GM18502 (cell line): ENCODE results near the gene MAPK4.
"Not testable (repeated sequence)": the region's sequence is repeated elsewhere in the genome, so short reads cannot be mapped to it uniquely, and the experiment has no call there.

ENCODE experiments used
- ATAC-seq: cut with Tn5 transposase; IDR thresholded peaks from one replicate; pipeline ENCODE4 v1.9.1; 2021; ENCODE audit warnings: mild to moderate bottlenecking; ENCODE audit not compliant: unreplicated experiment, poor library complexity

The MAPK4 gene

DNA sequence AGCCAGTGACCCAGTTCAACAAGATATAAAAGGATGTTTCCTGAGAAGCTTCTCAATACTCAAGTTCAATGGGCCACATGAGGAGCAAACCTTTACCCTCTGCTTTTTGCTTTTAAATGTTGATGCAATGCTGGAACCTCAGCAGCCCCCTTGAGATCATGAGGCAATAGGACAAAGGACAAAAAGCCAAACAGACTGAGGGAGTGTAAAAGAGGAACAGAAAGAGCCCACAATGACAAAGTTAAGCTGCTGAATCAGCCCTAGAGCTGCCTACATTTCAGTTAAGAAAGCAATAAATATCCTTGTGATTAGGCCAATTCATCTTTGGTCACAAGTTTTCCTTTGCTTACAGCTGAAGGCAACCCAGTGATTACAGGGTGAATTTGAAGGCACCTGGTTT is 183.1 kb downstream of the MAPK4 start:
- no peak for ATAC-seq

DNA sequence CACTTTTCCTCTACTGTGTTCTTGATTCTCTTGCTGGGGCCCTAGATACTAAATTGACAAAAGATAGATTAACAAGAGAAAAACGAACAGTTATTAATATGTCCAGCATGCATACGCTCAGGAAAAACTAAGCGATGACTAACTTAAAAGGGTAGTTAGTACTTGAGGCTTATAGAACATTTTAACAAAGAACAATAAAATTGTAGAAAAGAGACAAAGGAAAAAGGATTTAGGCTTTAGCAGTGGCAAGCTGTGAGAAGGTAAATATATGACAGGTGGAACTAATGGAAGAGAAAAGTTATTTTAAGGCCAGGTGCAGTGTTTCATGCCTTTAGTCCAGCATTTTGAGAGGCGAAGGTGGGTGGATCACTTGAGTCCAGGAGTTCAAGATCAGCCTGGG is 184.4 kb downstream of the MAPK4 start:
- ATAC-seq: no peak

DNA sequence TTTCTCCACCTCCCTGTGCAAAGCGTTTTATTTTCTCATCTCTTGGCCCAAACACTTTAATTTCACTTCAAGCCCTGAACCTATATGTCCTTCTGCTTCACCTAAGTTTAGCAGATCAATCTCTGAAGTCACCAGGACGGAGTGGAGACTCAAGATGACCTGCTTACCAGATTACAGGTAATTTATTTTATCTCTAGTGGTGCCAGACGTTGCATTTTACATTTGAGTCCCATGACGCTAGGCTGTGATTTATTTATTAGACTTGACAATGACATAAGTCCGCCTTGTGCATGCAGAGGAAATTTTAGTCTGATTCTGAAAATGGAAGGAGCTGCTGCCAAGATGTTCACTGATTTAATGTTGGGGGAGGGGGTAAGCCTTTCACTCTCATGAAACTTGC is 186.1 kb downstream of the MAPK4 start:
- ATAC-seq: no peak

DNA sequence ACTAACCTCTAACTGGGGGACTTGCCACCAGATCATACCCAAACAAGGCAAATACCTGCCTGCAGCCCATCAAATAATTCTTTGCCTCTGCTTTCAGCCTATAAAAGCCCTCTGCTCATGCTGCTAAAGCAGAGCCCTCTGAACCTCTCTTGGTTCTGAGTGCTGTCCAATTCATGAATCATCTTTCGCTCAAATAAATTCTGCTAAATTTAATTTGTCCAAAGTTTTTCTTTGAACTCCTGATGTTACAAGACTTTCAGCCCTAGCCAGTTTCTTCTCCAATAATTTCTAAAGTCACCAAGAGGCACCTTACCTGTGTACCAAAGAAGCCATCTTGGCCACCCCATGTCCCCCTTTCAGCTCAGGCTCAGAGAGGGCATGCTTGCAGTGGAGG is 188.0 kb downstream of the MAPK4 start:
- ATAC-seq: no peak

DNA sequence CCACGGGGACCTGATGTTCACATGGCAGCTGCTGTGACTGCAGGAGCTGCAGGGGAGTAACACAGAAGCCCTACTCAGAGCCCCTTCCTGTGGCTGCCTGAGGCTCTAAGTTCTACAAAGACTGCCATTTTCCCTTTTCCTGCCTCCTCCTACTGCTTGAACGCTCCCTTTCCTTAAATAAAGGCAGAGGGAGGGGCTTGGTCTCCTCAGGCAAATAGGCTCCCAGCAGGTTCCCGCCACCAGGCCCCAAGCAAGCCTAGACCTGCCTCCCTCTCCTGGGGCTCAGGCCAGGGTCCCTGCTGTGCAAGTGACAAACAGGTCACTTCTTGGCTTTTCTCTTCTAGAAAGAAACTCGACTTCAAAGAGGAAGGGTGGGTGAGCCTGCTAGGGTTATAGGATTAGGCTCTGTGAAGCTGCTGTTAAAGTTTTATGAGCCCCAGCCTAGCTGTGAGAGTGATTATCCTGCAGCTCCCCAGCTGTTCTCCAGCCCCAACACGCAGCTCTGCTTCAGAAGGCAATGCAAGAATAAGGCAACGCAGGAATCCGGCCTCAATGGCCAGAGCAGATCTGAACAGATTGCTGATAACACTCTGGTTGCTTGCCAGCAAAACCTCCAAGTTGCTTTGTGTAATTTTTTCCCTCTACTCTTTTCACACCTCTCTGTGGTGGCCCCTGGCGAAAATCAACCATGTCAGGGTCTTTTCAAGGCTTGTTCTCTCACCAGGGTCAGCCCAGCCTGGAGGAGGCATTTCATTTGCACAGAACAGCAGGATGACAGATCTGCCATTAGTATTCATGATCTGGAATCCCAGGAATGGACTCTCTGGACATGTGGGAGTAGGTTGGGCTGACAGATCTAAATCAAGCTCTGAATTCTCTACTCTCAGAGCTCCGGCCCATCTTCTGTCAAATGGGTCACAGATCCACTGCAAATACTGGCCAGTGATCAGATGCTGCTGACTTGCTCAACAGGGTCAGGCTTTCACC is 188.6 kb downstream of the MAPK4 start:
- no peak for ATAC-seq

DNA sequence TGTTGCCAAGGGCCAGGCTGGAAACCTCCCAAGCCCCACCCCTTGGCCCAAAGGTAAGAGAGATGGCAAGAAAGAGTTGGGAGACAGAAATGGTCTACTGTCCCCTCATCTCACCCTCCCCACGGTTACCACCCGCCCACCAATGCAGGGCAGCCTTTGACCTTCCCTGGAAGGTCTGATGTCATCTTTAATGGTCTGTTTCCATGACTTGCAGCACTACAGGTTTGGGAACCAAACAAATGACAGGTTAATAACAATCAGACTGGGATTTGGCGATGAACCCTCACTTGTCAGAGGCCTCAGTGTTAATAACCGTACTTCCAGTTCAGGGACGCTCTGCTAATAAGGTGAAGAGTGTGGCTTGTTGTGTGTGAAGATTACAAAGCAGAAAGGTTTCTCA is 189.5 kb downstream of the MAPK4 start:
- no peak for ATAC-seq

DNA sequence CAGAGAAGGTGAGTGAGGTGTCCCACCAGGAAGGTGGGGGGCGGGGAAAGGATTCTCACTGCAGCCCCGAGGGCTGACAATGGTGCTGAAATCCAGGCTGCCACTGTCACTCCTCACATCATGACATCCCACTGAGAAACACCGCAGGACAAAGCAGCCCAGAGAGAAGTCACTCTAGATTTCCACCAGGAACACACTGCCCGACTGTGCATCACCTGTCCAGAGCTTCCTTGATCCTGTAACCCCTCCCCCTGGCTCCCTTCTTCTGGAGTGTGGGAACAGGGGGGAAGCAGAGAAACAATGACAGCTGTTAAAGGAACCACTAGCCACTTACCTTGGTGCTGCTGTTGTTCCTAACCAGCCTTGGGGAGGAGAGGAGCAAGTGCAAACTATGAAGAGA is 190.1 kb downstream of the MAPK4 start:
- ATAC-seq: no peak

DNA sequence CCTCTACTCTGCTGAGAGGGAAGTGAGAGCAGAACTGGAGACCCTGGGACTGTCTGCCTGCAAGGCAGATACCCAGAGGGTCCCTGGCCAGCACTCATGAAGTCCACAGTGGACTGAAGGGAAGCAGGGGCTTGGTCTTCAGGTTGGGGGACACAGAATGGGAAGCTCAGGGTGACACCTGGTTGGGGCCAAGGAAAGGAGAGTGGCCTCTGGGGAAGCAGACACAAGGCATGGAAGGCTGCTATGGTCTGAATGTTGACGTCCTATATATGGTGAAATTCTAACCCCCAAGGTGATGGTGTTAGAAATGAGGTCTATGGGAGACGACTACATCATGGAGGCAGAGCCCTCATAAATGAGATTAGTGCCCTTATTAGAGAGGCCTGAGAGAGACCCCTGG is 190.7 kb downstream of the MAPK4 start:
- no peak for ATAC-seq

DNA sequence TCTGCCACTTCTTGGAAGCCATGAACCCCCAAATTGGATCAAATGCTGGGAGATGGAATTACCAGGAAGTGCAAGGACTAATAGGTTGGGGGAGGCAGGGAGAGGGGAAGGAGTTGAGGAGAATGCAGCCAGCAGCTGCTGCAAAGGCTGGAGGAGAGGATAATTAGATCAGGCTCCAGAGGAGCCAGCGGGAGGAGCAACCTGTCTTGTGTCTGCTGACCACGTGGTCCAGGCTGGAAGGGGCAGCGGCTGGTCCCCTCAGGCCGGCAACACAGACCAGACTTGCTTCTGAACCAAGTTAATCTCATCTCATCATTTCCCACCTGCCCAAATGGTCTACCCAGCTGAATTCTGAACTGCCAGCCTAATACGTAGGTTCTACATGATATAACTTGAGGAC is 191.6 kb downstream of the MAPK4 start:
- ATAC-seq: no peak

DNA sequence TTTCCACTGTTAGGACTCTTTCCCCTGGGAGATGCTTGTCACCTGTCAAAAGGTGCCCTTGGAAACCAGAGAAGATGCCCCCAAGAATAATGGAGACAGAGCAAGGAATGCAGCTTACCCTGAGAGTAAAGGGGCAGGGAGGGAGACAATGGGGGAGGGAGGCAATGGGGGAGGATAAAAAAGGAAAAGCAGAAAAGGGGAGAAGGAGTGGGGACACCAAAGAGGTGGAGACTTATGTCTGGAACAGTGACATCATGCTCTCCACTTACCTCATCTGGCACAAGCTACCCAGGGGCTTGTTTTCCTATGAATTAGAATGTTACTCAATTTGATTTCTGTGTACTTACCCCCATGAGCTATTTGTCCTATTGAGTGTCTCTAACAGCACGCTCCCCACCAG is 192.1 kb downstream of the MAPK4 start:
- ATAC-seq: no peak

DNA sequence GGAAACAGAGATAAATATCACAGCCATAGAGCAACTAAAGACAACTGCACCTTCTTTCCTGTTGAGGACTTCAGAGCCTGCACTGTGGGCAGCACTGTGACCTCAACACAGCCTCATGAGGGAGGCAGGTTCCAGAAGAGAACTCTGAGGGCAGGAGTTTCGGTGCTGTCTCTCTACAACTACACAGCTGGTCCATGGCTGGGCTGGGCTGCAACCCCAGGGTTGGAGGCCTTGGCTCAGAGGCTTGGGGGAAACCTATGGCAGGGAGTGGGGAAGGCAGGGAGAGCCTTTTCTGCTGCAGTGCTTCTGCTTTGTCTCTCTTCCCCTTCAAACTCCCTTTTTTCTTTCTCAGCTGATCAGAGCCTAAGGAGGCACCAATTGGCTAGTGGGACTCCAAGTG is 193.4 kb downstream of the MAPK4 start:
- ATAC-seq: no peak

DNA sequence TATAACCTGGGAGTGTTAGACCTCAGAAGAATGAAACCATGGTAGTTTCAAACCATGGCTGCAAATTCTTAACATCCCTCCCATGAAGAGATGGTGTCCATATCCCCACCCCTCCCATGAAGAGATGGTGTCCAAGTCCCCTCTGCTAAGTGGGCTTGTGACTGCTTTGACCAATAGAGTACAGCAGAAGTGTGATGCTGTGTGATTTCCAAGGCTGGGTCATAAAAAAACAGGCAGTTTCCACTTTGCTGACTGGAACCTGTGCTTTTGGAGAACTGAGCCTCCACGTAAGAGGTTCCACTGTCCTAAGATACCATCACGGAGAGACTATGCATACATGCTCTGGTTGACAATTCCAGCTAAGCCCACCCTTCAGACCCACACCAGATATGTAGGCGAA is 194.4 kb downstream of the MAPK4 start:
- ATAC-seq: no peak

DNA sequence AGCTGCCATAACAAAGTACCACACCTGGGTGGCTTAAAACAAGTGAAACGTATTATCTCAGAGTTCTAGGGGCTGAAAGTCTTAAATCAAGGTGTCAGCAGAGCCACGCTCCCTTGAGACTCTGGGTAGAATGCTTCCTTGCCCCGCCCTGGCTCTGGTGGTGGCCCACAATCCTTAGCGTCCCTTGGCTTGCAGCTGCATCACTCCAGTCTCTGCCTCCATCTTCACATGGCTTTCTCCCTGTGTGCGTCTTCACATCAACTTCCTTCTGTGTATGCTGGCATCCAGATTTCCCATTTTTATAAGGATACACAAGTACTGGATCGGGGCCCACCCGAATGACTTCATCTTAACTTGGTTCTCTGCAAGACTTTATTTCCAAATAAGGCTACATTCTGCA is 197.5 kb downstream of the MAPK4 start:
- no peak for ATAC-seq

DNA sequence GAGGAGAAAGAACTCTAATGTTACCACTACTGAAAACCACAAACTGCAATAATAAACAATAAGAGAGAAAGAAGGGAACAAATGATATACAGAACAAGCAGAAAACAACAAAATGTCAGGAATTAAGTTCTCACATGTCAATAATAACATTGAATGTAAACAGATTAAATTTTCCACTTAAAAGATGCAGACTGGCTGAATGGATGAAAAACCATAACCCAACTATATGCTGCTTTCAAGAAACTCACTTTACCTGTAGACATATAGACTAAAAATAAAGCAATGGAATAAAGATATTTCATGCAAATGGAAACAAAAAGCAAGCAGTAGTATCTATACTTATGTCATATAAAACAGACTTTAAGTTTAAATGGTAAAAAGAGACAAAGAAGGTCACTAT is 209.6 kb downstream of the MAPK4 start:
- ATAC-seq: no peak

DNA sequence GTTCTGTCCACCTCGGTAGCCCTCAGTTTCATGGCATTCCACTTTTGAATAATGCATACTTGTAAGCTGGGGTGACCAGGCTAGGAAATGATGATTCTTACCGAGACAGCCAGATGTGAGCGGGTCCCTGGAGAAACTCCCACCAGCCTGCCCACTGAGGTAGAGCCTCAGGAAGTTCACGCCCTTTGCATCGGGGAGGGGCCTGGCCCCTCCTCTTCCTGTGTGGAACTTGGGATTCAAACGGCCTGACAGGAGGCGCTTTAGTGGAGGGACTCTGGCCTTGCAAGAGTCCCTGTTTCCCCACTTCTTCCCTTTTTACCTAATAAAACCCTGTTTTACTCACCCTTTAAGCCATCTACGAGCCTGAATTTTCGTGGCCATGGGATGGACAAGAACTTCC is 215.3 kb downstream of the MAPK4 start:
- ATAC-seq: no peak

DNA sequence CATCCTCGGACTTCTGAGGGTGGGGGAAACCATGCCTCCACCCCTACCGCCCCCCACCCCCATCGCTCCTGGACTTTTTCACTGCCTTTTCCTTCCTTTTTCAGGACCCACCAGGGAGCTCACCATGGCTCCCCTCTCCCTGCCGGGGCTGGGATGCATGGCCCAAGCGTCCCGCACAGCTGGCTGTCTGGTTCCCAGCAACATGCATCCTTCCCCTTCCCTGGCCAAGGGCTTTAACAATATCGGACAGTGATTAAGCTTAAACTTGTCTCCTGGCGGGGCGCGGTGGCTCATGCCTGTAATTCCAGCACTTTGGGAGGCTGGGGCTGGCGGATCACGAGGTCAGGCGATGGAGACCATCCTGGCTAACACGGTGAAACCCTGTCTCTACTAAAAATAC is 215.8 kb downstream of the MAPK4 start:
- no peak for ATAC-seq

DNA sequence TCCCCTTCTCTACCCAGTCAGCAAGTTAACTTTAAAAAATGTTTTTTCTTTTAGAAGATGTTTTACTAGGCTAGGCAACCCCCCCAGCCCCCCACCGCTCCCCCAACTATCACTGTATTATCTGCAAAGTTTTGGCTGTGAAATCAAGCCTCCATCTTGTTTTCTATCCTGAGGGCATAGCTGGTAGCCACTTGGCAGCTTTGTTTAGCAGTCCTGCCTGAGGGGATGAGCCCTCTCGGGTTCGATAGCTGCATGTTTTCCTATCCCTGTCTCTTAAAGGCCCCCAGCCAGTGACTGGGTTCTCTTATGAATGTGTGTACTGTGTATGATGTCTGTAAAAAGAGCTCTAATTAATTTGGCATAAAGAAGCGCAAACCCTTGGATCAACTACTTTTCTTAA is 216.5 kb downstream of the MAPK4 start:
- no peak for ATAC-seq

DNA sequence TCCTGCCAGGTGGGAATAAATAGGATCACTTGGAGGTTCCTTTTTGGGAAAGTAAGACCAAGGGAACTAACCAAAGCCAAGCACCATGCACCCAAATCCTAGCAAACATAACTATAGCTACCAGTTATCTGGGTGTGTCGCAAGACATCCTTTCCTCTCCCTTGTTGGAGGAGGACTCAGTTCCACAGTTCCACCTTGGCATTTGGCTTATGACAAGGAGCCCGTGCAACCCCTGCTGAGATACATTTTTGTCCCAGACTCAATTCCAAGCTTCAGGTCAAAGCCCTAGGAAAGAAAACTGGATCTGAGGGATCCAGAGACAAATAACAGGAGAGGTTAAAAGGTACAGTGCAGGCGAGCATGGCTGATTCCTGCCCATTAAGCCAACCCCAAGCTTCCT is 219.1 kb downstream of the MAPK4 start:
- ATAC-seq: not testable (repeated sequence)
